ENCODE results near the gene FHOD3. TPM values are rescaled to one million over a fixed set of nuclear protein-coding genes. Genes with fewer than 3 reads are reported as not detected.

Gene FHOD3
- total RNA-seq, 1 donor from 2014 or later, result 5.9 TPM

DNA sequence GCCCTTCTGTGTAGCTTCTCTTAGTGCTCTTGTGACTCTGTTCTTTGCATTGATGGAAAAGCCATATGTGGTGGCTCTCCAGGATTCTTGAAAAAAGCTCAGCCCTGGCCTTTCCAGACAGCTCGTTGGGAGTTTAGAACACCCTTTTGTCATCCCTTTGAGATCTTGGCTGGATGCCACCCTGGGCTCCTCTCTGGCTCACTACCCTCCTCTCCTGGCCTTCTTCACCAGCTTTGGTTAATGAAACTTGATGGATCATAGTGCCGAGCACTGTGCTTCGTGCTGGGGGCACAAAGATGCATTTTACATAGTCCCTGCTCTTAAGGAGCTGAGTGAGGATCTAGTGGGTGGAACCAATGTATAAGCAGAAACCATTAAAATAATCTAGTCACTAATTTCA lies 15.6 kb upstream of the FHOD3 start:
- Mint-ChIP-seq H3K27me3 (ENCODE audit: low read depth, unreplicated experiment) (peaks cover 4% of the 10 kb centered on the region), H3K9me3 (ENCODE audit: unreplicated experiment) (no peaks in the 10 kb centered on the region), H3K36me3 (ENCODE audit: low read depth, unreplicated experiment) (no peaks in the 10 kb centered on the region), H3K4me1 (ENCODE audit: low read depth, unreplicated experiment) (no peaks in the 10 kb centered on the region), H3K27ac (ENCODE audit: unreplicated experiment) (no peak overlapping the region), H3K4me3 (ENCODE audit: unreplicated experiment) (no peak overlapping the region)
- no peak for FAIRE-seq
- no peaks in the 10 kb centered on the region for H4K20me1 ChIP-seq (ENCODE audit: insufficient read depth, low read length)
- no peaks in the 10 kb centered on the region for H3K9me3 ChIP-seq (ENCODE audit: insufficient read depth, low read depth, low read length)
- no peak overlapping the region for H3K4me3 ChIP-seq (ENCODE audit: insufficient read depth, low read depth, low read length)
- no peak overlapping the region for H3K9ac ChIP-seq (ENCODE audit: low read length)
- H3K4me2 ChIP-seq (ENCODE audit: low read length), result no peak overlapping the region
- no peaks in the 10 kb centered on the region for H3K79me2 ChIP-seq (ENCODE audit: insufficient read depth, low read length)
- TF ChIP-seq, protein P1, sequence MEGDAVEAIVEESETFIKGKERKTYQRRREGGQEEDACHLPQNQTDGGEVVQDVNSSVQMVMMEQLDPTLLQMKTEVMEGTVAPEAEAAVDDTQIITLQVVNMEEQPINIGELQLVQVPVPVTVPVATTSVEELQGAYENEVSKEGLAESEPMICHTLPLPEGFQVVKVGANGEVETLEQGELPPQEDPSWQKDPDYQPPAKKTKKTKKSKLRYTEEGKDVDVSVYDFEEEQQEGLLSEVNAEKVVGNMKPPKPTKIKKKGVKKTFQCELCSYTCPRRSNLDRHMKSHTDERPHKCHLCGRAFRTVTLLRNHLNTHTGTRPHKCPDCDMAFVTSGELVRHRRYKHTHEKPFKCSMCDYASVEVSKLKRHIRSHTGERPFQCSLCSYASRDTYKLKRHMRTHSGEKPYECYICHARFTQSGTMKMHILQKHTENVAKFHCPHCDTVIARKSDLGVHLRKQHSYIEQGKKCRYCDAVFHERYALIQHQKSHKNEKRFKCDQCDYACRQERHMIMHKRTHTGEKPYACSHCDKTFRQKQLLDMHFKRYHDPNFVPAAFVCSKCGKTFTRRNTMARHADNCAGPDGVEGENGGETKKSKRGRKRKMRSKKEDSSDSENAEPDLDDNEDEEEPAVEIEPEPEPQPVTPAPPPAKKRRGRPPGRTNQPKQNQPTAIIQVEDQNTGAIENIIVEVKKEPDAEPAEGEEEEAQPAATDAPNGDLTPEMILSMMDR (IDR thresholded peaks at IDR 0.05; ENCODE audit: insufficient read depth, low read depth, low read length), result no peak
- no peak for TF ChIP-seq EZH2 (IDR thresholded peaks at IDR 0.05; ENCODE audit: insufficient read depth, low read length)
- DNase-seq (ENCODE audit: low read depth), result no peak
- no peak overlapping the region for H3K27ac ChIP-seq (ENCODE audit: low read depth, low read length)
- peaks cover 4% of the 10 kb centered on the region for H3K27me3 ChIP-seq (ENCODE audit: insufficient read depth, low read length)
- no peaks in the 10 kb centered on the region for H3K4me1 ChIP-seq (ENCODE audit: insufficient read depth, low read length)
- no peaks in the 10 kb centered on the region for H3K36me3 ChIP-seq (ENCODE audit: insufficient read depth, low read length)
- no peak overlapping the region for H2AFZ ChIP-seq (ENCODE audit: low read depth, low read length)

DNA sequence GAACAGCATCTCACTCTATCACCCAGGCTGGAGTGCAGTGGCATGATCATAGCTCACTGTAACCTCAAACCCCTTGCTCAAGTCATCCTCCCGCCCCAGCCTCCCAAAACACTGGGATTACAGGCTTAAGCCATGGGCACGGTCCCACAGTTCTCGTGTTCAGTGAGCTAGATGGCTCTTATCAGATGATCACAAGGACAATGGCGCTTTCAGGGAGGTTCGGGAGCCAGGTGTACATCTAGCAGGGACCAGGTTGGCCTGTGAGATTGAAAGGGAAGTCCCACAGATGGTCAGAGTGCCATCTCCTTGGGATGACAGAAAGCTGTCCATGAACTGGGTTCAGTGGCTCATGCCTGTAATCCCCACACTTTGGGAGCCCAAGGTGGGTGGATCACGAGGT lies 14.1 kb upstream of the FHOD3 start:
- Histone ChIP-seq H3K9ac (ENCODE audit: low read length) (no peak overlapping the region), H3K4me3 (ENCODE audit: insufficient read depth, low read depth, low read length) (no peak overlapping the region), H2AFZ (ENCODE audit: low read depth, low read length) (no peak overlapping the region), H3K9me3 (ENCODE audit: insufficient read depth, low read depth, low read length) (no peaks in the 10 kb centered on the region), H3K27me3 (ENCODE audit: insufficient read depth, low read length) (peaks cover 1% of the 10 kb centered on the region), H3K4me1 (ENCODE audit: insufficient read depth, low read length) (no peaks in the 10 kb centered on the region), H3K36me3 (ENCODE audit: insufficient read depth, low read length) (no peaks in the 10 kb centered on the region), H4K20me1 (ENCODE audit: insufficient read depth, low read length) (no peaks in the 10 kb centered on the region), H3K27ac (ENCODE audit: low read depth, low read length) (no peak overlapping the region), H3K4me2 (ENCODE audit: low read length) (no peak overlapping the region), H3K79me2 (ENCODE audit: insufficient read depth, low read length) (no peaks in the 10 kb centered on the region)
- FAIRE-seq, result no peak
- Mint-ChIP-seq H3K27ac (ENCODE audit: unreplicated experiment) (no peak overlapping the region), H3K9me3 (ENCODE audit: unreplicated experiment) (no peaks in the 10 kb centered on the region), H3K4me3 (ENCODE audit: unreplicated experiment) (no peak overlapping the region), H3K36me3 (ENCODE audit: low read depth, unreplicated experiment) (no peaks in the 10 kb centered on the region), H3K4me1 (ENCODE audit: low read depth, unreplicated experiment) (no peaks in the 10 kb centered on the region), H3K27me3 (ENCODE audit: low read depth, unreplicated experiment) (peaks cover 4% of the 10 kb centered on the region)
- no peak for DNase-seq (ENCODE audit: low read depth)
- TF ChIP-seq, protein P1 (IDR thresholded peaks at IDR 0.05; ENCODE audit: insufficient read depth, low read depth, low read length), result no peak
- no peak for TF ChIP-seq EZH2 (IDR thresholded peaks at IDR 0.05; ENCODE audit: insufficient read depth, low read length)

GRCh38 chr18:36284268-36284667 lies 13.2 kb upstream of the FHOD3 start:
- H3K4me3 Mint-ChIP-seq (ENCODE audit: unreplicated experiment), result no peak overlapping the region
- Histone ChIP-seq H3K9ac (ENCODE audit: low read length) (no peak overlapping the region), H3K79me2 (ENCODE audit: insufficient read depth, low read length) (no peaks in the 10 kb centered on the region), H3K4me2 (ENCODE audit: low read length) (no peak overlapping the region), H3K36me3 (ENCODE audit: insufficient read depth, low read length) (no peaks in the 10 kb centered on the region), H3K4me3 (ENCODE audit: insufficient read depth, low read depth, low read length) (no peak overlapping the region), H3K9me3 (ENCODE audit: insufficient read depth, low read depth, low read length) (no peaks in the 10 kb centered on the region), H3K27ac (ENCODE audit: low read depth, low read length) (no peak overlapping the region), H3K4me1 (ENCODE audit: insufficient read depth, low read length) (no peaks in the 10 kb centered on the region), H4K20me1 (ENCODE audit: insufficient read depth, low read length) (no peaks in the 10 kb centered on the region), H3K27me3 (ENCODE audit: insufficient read depth, low read length) (no peaks in the 10 kb centered on the region), H2AFZ (ENCODE audit: low read depth, low read length) (peak overlapping the region; percentile 20)
- H3K9me3 Mint-ChIP-seq (ENCODE audit: unreplicated experiment), result peaks cover 4% of the 10 kb centered on the region
- no peak overlapping the region for H3K27ac Mint-ChIP-seq (ENCODE audit: unreplicated experiment)
- H3K4me1 Mint-ChIP-seq (ENCODE audit: low read depth, unreplicated experiment), result no peaks in the 10 kb centered on the region
- TF ChIP-seq, protein P1 (IDR thresholded peaks at IDR 0.05; ENCODE audit: insufficient read depth, low read depth, low read length), result no peak
- DNase-seq (ENCODE audit: low read depth) (no peak), FAIRE-seq (no peak)
- H3K36me3 Mint-ChIP-seq (ENCODE audit: low read depth, unreplicated experiment), result no peaks in the 10 kb centered on the region
- peaks cover 4% of the 10 kb centered on the region for H3K27me3 Mint-ChIP-seq (ENCODE audit: low read depth, unreplicated experiment)
